Ectodermal cell (in vitro differentiated cells): ENCODE data around the gene DOCK6.

Experiments
- H3K27ac ChIP-seq: 2 replicates; pipeline ENCODE4 v1.7.0; 2013; ENCODE audit warnings: mild to moderate bottlenecking, low read depth, low read length; ENCODE audit not compliant: insufficient read depth, poor library complexity, severe bottlenecking
- H3K27me3 ChIP-seq: 2 replicates; pipeline ENCODE4 v1.7.0; 2013; ENCODE audit warnings: mild to moderate bottlenecking, low read length; ENCODE audit not compliant: insufficient read depth, control insufficient read depth, poor library complexity, severe bottlenecking
- H3K36me3 ChIP-seq: one replicate; pipeline ENCODE4 v1.7.0; 2013; ENCODE audit warnings: low read length; ENCODE audit not compliant: control insufficient read depth, insufficient read depth
- H3K4me1 ChIP-seq: one replicate; pipeline ENCODE4 v1.7.0; 2013; ENCODE audit warnings: low read length; ENCODE audit not compliant: control insufficient read depth, insufficient read depth
- H3K4me3 ChIP-seq: 2 replicates; pipeline ENCODE4 v1.7.0; 2013; ENCODE audit warnings: low read depth, low read length, control low read depth; ENCODE audit not compliant: insufficient read depth
- H3K9me3 ChIP-seq: 2 replicates; pipeline ENCODE4 v1.7.0; 2013; ENCODE audit warnings: mild to moderate bottlenecking, low read length, moderate library complexity; ENCODE audit not compliant: control insufficient read depth
- WGBS, 2 experiments: methylation state at CpG; one replicate each; pipeline ENCODE4 v1.1.7; 2013; ENCODE audit warnings: missing lambda C conversion rate in 2 of 2; 5-methylcytosine and 5-hydroxymethylcytosine counted together

DOCK6 gene

DNA sequence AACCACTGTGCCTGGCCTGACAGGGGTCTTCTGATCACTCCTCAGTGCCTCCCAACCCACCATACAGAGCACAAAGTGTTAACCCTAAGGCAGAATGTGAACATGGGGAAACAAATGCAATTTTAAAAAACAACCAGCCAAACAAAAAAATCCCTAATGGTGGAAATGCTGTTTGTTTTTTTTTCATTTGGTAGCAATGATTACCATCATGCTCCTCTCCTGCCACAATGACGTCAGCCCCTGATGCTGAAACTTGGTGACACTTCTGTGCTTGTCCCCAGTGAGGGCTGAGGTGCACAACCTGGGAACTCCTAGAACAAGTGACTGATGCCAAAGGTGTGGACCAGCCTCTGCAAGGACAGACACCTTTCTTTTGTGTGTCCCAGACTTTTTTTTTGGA is 29.7 kb upstream of the DOCK6 start:
- Histone ChIP-seq H3K27ac (no peak overlapping the region), H3K9me3 (no peaks in the 10 kb centered on the region), H3K4me1 (peaks cover 3% of the 10 kb centered on the region), H3K27me3 (no peaks in the 10 kb centered on the region), H3K36me3 (no peaks in the 10 kb centered on the region), H3K4me3 (no peak overlapping the region)
- WGBS, 2 experiments, result 87 to 95% methylated on average over 1 of the region's 1 CpG

GRCh38 chr19:11291415-11291814 is 29.1 kb upstream of the DOCK6 start:
- no peak overlapping the region for H3K4me3 ChIP-seq
- H3K9me3 ChIP-seq, result no peaks in the 10 kb centered on the region
- no peak overlapping the region for H3K27ac ChIP-seq
- H3K4me1 ChIP-seq, result peaks cover 3% of the 10 kb centered on the region
- H3K27me3 ChIP-seq, result no peaks in the 10 kb centered on the region
- WGBS, 2 experiments, result 87 to 89% methylated on average over 7 of the region's 7 CpGs
- H3K36me3 ChIP-seq, result no peaks in the 10 kb centered on the region

DNA sequence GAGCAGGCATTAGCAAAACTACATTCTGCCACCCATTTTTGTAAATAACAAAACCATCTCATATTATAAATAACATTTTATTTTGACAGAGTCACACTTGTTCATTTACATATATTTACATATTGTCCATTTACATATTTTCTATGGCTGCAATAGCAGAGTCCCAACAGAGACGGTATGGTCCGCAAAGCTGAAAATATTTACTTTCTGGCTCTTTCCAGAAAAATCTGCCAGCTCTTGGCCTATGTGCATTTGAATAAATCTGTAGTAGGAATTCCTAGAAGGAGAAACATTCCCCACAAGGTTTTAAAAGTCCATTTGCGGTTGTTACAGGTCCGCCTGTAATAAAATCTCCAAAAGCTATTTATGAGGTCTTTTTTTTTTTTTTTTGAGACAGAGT is 27.9 kb upstream of the DOCK6 start:
- Histone ChIP-seq H3K27ac (no peak overlapping the region), H3K27me3 (no peaks in the 10 kb centered on the region), H3K4me3 (no peak overlapping the region), H3K9me3 (no peaks in the 10 kb centered on the region), H3K36me3 (no peaks in the 10 kb centered on the region), H3K4me1 (peaks cover 3% of the 10 kb centered on the region)
- 94 to 97% methylated on average over 4 of the region's 4 CpGs for WGBS, 2 experiments

DNA sequence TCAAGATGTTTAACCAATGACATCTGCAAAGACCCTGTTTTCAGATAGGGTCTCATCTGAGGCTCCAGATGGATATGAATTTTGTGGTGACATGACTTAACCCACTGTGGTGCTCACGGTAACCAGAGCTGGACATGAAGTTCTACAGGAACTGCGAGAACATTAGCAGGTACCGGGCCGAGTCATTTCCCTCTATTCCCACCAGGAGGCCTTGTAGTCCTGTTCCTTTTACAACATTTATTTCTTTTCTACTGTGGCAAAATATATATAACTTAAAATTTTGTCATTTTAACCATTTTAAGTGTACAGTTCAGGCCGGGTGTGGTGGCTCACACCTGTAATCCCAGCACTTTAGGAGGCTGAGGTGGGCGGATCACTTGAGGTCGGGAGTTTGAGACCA is 26.0 kb upstream of the DOCK6 start:
- Histone ChIP-seq H3K27me3 (no peaks in the 10 kb centered on the region), H3K27ac (no peak overlapping the region), H3K9me3 (no peaks in the 10 kb centered on the region), H3K4me1 (no peaks in the 10 kb centered on the region), H3K4me3 (no peak overlapping the region), H3K36me3 (no peaks in the 10 kb centered on the region)
- 92 to 95% methylated on average over 7 of the region's 7 CpGs for WGBS, 2 experiments

DNA sequence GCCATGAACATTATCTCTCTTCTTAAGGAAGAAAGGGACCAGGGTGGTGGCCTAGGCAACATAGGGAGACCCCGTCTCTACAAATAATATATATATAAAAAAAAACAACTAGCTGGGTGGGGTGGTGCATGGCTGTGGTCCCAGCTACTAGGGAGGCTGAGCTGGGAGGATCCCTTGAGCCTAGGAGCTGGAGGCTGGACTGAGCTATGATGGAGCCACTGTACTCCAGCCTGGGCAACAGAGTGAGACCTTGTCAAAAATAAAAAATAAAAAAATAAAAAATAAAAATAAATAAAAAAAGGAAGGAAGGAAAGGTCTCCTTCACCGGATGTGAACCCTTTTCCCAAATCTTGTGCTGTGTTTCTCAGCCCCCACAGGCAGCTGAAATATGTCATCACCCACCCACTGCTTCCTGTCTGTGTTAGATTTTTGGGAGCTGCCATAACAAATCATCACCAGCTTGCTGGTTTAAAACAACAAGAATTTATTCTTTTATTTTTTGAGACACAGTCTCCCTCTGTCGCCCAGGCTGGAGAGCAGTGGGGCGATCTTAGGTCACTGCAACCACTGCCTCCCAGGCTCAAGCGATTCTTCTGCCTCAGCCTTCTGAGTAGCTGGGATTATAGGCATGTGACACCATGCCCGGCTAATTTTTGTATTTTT is 24.1 kb upstream of the DOCK6 start:
- WGBS, 2 experiments, result 90 to 94% methylated on average over 5 of the region's 6 CpGs
- H3K4me1 ChIP-seq, result no peaks in the 10 kb centered on the region
- H3K36me3 ChIP-seq, result no peaks in the 10 kb centered on the region
- H3K27ac ChIP-seq, result no peak overlapping the region
- no peak overlapping the region for H3K4me3 ChIP-seq
- no peaks in the 10 kb centered on the region for H3K27me3 ChIP-seq
- H3K9me3 ChIP-seq, result no peaks in the 10 kb centered on the region

GRCh38 chr19:11284515-11284914 is 22.2 kb upstream of the DOCK6 start:
- Histone ChIP-seq H3K9me3 (no peaks in the 10 kb centered on the region), H3K27ac (no peak overlapping the region), H3K27me3 (no peaks in the 10 kb centered on the region), H3K4me3 (no peak overlapping the region), H3K36me3 (no peaks in the 10 kb centered on the region), H3K4me1 (no peaks in the 10 kb centered on the region)
- 70 to 76% methylated on average over 6 of the region's 6 CpGs for WGBS, 2 experiments

GRCh38 chr19:11281356-11282049 is 19.2 kb upstream of the DOCK6 start:
- Histone ChIP-seq H3K4me3 (no peak overlapping the region), H3K4me1 (no peaks in the 10 kb centered on the region), H3K27me3 (no peaks in the 10 kb centered on the region), H3K27ac (no peak overlapping the region), H3K9me3 (no peaks in the 10 kb centered on the region), H3K36me3 (no peaks in the 10 kb centered on the region)
- WGBS, 2 experiments, result 89 to 92% methylated on average over 11 of the region's 11 CpGs

GRCh38 chr19:11279505-11280236 is 17.3 kb upstream of the DOCK6 start:
- Histone ChIP-seq H3K9me3 (no peaks in the 10 kb centered on the region), H3K27ac (no peak overlapping the region)
- 78 to 89% methylated on average over 5 of the region's 5 CpGs for WGBS, 2 experiments

DNA sequence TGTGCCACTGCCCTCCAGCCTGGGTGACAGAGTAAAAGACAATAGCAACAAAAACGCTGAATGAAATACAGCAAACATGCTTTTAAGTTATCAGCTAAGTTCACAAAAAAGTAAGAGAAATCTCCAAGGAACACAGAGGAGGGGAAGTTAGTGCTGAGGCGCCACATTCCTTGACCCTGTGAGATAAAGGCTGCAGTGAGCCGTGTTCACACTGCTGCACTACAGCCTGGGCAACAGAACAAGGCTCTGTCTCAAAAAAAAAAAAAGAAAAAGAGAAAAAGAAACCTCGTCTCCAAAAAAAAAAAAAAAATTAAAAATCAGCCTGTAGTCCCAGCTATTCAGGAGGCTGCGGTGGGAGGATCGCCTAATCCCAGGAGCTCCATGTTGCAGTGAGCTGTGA is 16.3 kb upstream of the DOCK6 start:
- H3K4me3 ChIP-seq, result no peak overlapping the region
- no peaks in the 10 kb centered on the region for H3K9me3 ChIP-seq
- no peaks in the 10 kb centered on the region for H3K36me3 ChIP-seq
- no peaks in the 10 kb centered on the region for H3K27me3 ChIP-seq
- H3K27ac ChIP-seq, result no peak overlapping the region
- 84 to 86% methylated on average over 5 of the region's 6 CpGs for WGBS, 2 experiments
- H3K4me1 ChIP-seq, result no peaks in the 10 kb centered on the region

More at GRCh38 chr19:11279505-11280236, 17.3 kb upstream of the DOCK6 start:
- Histone ChIP-seq H3K4me1 (no peaks in the 10 kb centered on the region), H3K27me3 (no peaks in the 10 kb centered on the region), H3K4me3 (no peak overlapping the region), H3K36me3 (no peaks in the 10 kb centered on the region)

DNA sequence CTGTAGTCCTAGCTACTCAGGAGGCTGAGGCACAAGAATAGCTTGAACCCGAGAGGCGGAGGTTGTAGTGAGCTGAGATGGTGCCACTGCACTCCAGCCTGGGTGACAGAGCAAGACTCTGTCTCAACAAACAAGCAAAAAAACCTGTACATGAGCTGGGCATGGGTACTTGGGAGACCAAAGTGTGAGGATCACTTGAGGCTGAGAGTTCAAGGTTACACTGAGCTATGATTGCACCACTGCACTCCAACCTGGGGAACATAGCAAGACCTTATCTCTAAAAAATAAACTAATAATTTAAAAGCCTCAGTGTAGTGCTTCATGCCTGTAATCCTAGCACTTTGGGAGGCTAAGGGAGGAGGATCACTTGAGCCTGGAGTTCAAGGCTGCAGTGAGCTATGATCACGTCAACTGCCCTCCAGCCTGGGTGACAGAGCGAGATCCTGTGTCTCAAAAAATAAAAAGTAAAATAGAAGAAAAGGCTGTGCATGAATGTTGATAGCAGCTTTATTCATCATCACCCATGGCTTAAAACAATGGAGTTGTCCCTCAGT is 12.3 kb upstream of the DOCK6 start:
- Histone ChIP-seq H3K9me3 (no peaks in the 10 kb centered on the region), H3K27ac (no peak overlapping the region), H3K4me3 (no peak overlapping the region), H3K27me3 (no peaks in the 10 kb centered on the region), H3K4me1 (no peaks in the 10 kb centered on the region), H3K36me3 (no peaks in the 10 kb centered on the region)
- 69 to 72% methylated on average over 4 of the region's 4 CpGs for WGBS, 2 experiments
